A673 (cell line): Measurements from ENCODE around the gene GTF2F1.

ENCODE experiments used
- EZH2 ChIP-seq: fragments of 200-600 bp; sonication (generic); IDR thresholded peaks from 2 replicates; pipeline ENCODE4 v1.6.1; 2017; ENCODE audit warnings: borderline replicate concordance, low read depth, mild to moderate bottlenecking, mixed read lengths, antibody characterized with exemption, low read length; ENCODE audit not compliant: poor library complexity, severe bottlenecking
- TF ChIP-seq, protein P1 (sequence below): fragments of 300-800, 200-600 bp; sonication (generic); conservative IDR thresholded peaks from 2 replicates; pipeline ENCODE4 v1.5.1; 2017; ENCODE audit warnings: low read depth, mild to moderate bottlenecking, antibody characterized with exemption, low read length, moderate library complexity, mixed read lengths

DNA sequence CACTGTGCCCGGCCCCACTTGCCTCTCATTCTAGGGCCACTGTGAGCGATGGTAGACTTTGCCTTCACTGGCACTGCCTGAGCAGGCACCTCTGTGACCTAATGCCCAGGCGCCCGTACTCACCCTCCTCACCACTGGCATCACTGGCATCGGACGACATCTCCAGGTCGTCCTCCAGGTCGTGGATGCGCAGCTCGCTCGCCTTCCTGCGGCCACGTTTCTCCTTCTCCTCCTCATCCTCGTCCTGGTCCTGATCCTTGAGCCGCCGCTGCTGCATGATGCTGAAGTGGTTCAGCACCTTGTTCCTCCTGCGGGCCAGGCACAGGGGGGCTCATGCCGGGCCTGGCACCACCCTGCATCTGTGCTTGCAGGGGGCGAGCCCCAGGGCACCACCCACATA lies 9.8 kb downstream of the GTF2F1 start:
- TF ChIP-seq, protein P1, sequence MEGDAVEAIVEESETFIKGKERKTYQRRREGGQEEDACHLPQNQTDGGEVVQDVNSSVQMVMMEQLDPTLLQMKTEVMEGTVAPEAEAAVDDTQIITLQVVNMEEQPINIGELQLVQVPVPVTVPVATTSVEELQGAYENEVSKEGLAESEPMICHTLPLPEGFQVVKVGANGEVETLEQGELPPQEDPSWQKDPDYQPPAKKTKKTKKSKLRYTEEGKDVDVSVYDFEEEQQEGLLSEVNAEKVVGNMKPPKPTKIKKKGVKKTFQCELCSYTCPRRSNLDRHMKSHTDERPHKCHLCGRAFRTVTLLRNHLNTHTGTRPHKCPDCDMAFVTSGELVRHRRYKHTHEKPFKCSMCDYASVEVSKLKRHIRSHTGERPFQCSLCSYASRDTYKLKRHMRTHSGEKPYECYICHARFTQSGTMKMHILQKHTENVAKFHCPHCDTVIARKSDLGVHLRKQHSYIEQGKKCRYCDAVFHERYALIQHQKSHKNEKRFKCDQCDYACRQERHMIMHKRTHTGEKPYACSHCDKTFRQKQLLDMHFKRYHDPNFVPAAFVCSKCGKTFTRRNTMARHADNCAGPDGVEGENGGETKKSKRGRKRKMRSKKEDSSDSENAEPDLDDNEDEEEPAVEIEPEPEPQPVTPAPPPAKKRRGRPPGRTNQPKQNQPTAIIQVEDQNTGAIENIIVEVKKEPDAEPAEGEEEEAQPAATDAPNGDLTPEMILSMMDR = no peak
- TF ChIP-seq EZH2 = no peak
